Measurements from ENCODE around the gene SLC35B4.

GRCh38 chr7:134339475-134339874, 22.7 kb upstream of the SLC35B4 start:
- no peak for TF ChIP-seq CTCF (IDR thresholded peaks at IDR 0.05; ENCODE audit: low read length)
- TF ChIP-seq EZH2 (IDR thresholded peaks at IDR 0.05; ENCODE audit: borderline replicate concordance, low read length), result no peak

All from OCI-LY1 (cell line).